SU-DHL-6 (cell line): ENCODE data around the gene PRR3.

Source experiments
- H2AFZ ChIP-seq: fragments of 200-600 bp; sonication (generic); 2 replicates; pipeline ENCODE4 v1.6.1; 2014; ENCODE audit warnings: low read depth, mild to moderate bottlenecking, moderate library complexity, mixed read lengths, antibody characterized with exemption, low read length; ENCODE audit not compliant: severe bottlenecking
- H3F3A ChIP-seq: fragments of 200-600 bp; shearing (Covaris generic); 2 replicates; pipeline ENCODE4 v1.6.0; 2016; ENCODE audit warnings: antibody characterized with exemption, mild to moderate bottlenecking; ENCODE audit not compliant: insufficient read depth
- H3K27ac ChIP-seq: fragments of 200-600 bp; sonication (generic); 2 replicates; pipeline ENCODE4 v1.5.1; 2016; ENCODE audit warnings: low read depth, mild to moderate bottlenecking, low read length, moderate library complexity, mixed read lengths
- H3K27me3 ChIP-seq: fragments of 200-600 bp; sonication (generic), shearing (Covaris generic); 2 replicates; pipeline ENCODE4 v1.6.0; 2014; ENCODE audit warnings: mild to moderate bottlenecking, low read length
- H3K36me3 ChIP-seq: fragments of 200-600 bp; sonication (generic); 2 replicates; pipeline ENCODE4 v1.6.1; 2014; ENCODE audit warnings: mild to moderate bottlenecking, low read length, mixed read lengths
- H3K4me2 ChIP-seq: fragments of 300-600, 200-600 bp; shearing (Covaris generic), sonication (generic); 2 replicates; pipeline ENCODE4 v1.6.0; 2014; ENCODE audit warnings: low read length, low read depth, mild to moderate bottlenecking; ENCODE audit not compliant: poor library complexity, severe bottlenecking
- H3K4me3 ChIP-seq: fragments of 200-600 bp; sonication (generic); 2 replicates; pipeline ENCODE4 v1.5.1; 2014; ENCODE audit warnings: antibody characterized with exemption, low read length, mild to moderate bottlenecking, mixed read lengths; ENCODE audit not compliant: insufficient read depth, poor library complexity, severe bottlenecking
- H3K79me2 ChIP-seq: fragments of 200-600 bp; sonication (generic); 2 replicates; pipeline ENCODE4 v1.6.1; 2014; ENCODE audit warnings: mild to moderate bottlenecking, low read length, moderate library complexity; ENCODE audit not compliant: insufficient read depth
- H3K9ac ChIP-seq: fragments of 200-600 bp; sonication (generic); 2 replicates; pipeline ENCODE4 v1.7.0; 2014; ENCODE audit warnings: mild to moderate bottlenecking, low read length
- H3K9me2 ChIP-seq: fragments of 200-600 bp; sonication (generic); replicated peaks from 2 replicates; pipeline ENCODE4 v1.6.1; 2014; ENCODE audit warnings: low read length; ENCODE audit not compliant: insufficient read depth
- H3K9me3 ChIP-seq: fragments of 200-600 bp; sonication (generic); 2 replicates; pipeline ENCODE4 v1.6.1; 2014; ENCODE audit warnings: low read length, mixed read lengths; ENCODE audit not compliant: insufficient read depth
- H4K20me1 ChIP-seq: fragments of 200-600 bp; sonication (generic); 2 replicates; pipeline ENCODE4 v1.6.1; 2014; ENCODE audit warnings: low read depth, mild to moderate bottlenecking, antibody characterized with exemption, low read length, moderate library complexity, mixed read lengths
- CTCF ChIP-seq: fragments of 200-600 bp; sonication (generic); IDR thresholded peaks from one replicate; pipeline ENCODE4 v1.5.1; 2017; ENCODE audit warnings: antibody characterized with exemption, mild to moderate bottlenecking, low read length, moderate library complexity; ENCODE audit not compliant: insufficient read depth, poor library complexity, severe bottlenecking
- EZH2phosphoT487 ChIP-seq: fragments of 200-600 bp; sonication (generic), shearing (Covaris generic); conservative IDR thresholded peaks from 2 replicates; pipeline ENCODE4 v1.6.1; 2018; ENCODE audit warnings: mild to moderate bottlenecking, antibody characterized with exemption, low read length, moderate library complexity, mixed read lengths

The PRR3 gene

GRCh38 chr6:30560930-30561329 lies 3.8 kb downstream of the PRR3 start:
- Histone ChIP-seq H2AFZ (no peak overlapping the region), H3K4me3 (no peak overlapping the region), H3K27me3 (no peaks in the 10 kb centered on the region), H3K9me2 (no peaks in the 10 kb centered on the region), H3K79me2 (peaks cover 33% of the 10 kb centered on the region), H3K36me3 (peaks cover 14% of the 10 kb centered on the region; the same call in 1 of the 2 replicates), H3K27ac (no peak overlapping the region), H3K9me3 (no peaks in the 10 kb centered on the region), H4K20me1 (peaks cover 3% of the 10 kb centered on the region; the same call in 1 of the 2 replicates), H3F3A (peaks cover 33% of the 10 kb centered on the region), H3K4me2 (no peak overlapping the region), H3K9ac (no peak overlapping the region)
- no peak for TF ChIP-seq EZH2phosphoT487
- no peak for TF ChIP-seq CTCF

GRCh38 chr6:30562470-30563425 lies 5.7 kb downstream of the PRR3 start:
- H3F3A ChIP-seq = peaks cover 37% of the 10 kb centered on the region
- H3K4me3 ChIP-seq = no peak overlapping the region
- H3K27ac ChIP-seq = no peak overlapping the region
- no peaks in the 10 kb centered on the region for H3K9me2 ChIP-seq
- no peak overlapping the region for H3K4me2 ChIP-seq
- peaks cover 3% of the 10 kb centered on the region; the same call in 1 of the 2 replicates for H4K20me1 ChIP-seq
- H3K27me3 ChIP-seq = no peaks in the 10 kb centered on the region
- TF ChIP-seq EZH2phosphoT487 = no peak
- TF ChIP-seq CTCF = no peak
- no peak overlapping the region for H3K9ac ChIP-seq
- H3K9me3 ChIP-seq = no peaks in the 10 kb centered on the region
- peaks cover 14% of the 10 kb centered on the region; the same call in 1 of the 2 replicates for H3K36me3 ChIP-seq
- H3K79me2 ChIP-seq = peaks cover 27% of the 10 kb centered on the region
- no peak overlapping the region for H2AFZ ChIP-seq

- Histone ChIP-seq H3K27ac (no peak overlapping the region), H3K4me2 (no peak overlapping the region), H3K4me3 (no peak overlapping the region), H3K9me3 (no peaks in the 10 kb centered on the region), H3K27me3 (no peaks in the 10 kb centered on the region), H3K9ac (no peak overlapping the region), H2AFZ (no peak overlapping the region), H3K36me3 (peaks cover 6% of the 10 kb centered on the region; the same call in 1 of the 2 replicates), H3F3A (peaks cover 30% of the 10 kb centered on the region), H4K20me1 (no peaks in the 10 kb centered on the region), H3K9me2 (no peaks in the 10 kb centered on the region), H3K79me2 (peaks cover 15% of the 10 kb centered on the region)
- TF ChIP-seq CTCF = no peak
- no peak for TF ChIP-seq EZH2phosphoT487
Observed at GRCh38 chr6:30564114-30564513, 7.0 kb downstream of the PRR3 start.
